Left lung (tissue), 10 donors: Measurements from ENCODE around the gene TMEM80. TPM values are rescaled to one million over a fixed set of nuclear protein-coding genes. Genes with fewer than 3 reads are reported as not detected.

Experiments
- ATAC-seq: fragments of 200-7000 bp; cut with Tn5 transposase; one replicate; pipeline ENCODE4 v1.9.1; 2020; ENCODE audit warnings: moderate library complexity
- DNase-seq, 4 donors: peaks; one replicate each; pipeline ENCODE4 v3.0.0-alpha.2; 2013 to 2020
- H3K27ac ChIP-seq, 2 donors: fragments of 200-600 bp; sonication (generic) in 1 of 2; one replicate each; pipeline versions ENCODE4 v1.5.0 to v1.8.0; 2020 to 2021
- H3K27me3 ChIP-seq, 2 donors: fragments of 200-600 bp; sonication (generic) in 1 of 2; one replicate each; pipeline versions ENCODE4 v1.5.0 to v1.8.0; 2020 to 2021
- H3K36me3 ChIP-seq, 2 donors: fragments of 200-600 bp; sonication (generic) in 1 of 2; one replicate each; pipeline versions ENCODE4 v1.5.0 to v1.8.0; 2020 to 2021
- H3K4me1 ChIP-seq, 2 donors: fragments of 200-600 bp; one replicate each; pipeline ENCODE4 v1.8.0; 2021
- H3K4me3 ChIP-seq, 2 donors: fragments of 200-600 bp; sonication (generic) in 1 of 2; one replicate each; pipeline versions ENCODE4 v1.5.0 to v1.8.0; 2020 to 2021; ENCODE audit warnings: mild to moderate bottlenecking in 1 of 2
- H3K9me3 ChIP-seq, 2 donors: fragments of 200-600 bp; sonication (generic) in 1 of 2; one replicate each; pipeline versions ENCODE4 v1.5.0 to v1.8.0; 2020 to 2021
- CTCF ChIP-seq, 2 donors: fragments of 200-600 bp; sonication (generic) in 1 of 2; IDR thresholded peaks; one replicate each; pipeline versions ENCODE4 v1.5.0 to v1.8.0; 2021; ENCODE audit warnings: antibody characterized with exemption in 2 of 2
- intact Hi-C, 2 donors: fragments of 100-400 bp; cut with DNase I; formaldehyde crosslinking; loops; one replicate each; pipeline versions ENCODE4 v1.11.2 to v1.14.2; 2022
- polyA plus RNA-seq, 6 donors: library from polyadenylated mRNA; unstranded; fragments of 120-200 nt; gene quantifications; one replicate each; pipeline ENCODE4 v1.2.1, GENCODE V29; 2013; ENCODE audit not compliant: insufficient read length in 6 of 6
- total RNA-seq, 2 donors: library from RNA; stranded (reverse); fragmentation: NEBNext Ultra II Directional; extraction: Animal tissue kit (Norgen Biotek cat#: 25700); gene quantifications; one replicate each; pipeline ENCODE4 v1.2.1, GENCODE V29; 2021
- donor health status: DM: no; HTN: yes; CAD: no.
- donor health status: DM: no; HTN: no; CAD: no.

TMEM80 gene
- total and polyA plus RNA-seq, 8 donors, result 23.6 to 34.5 (median 30.4) TPM

- no peak overlapping the region for H3K4me3 ChIP-seq
- peaks cover 0 to 60% of the 10 kb centered on the region in 2 donors for H3K36me3 ChIP-seq
- no peak for TF ChIP-seq CTCF (IDR thresholded peaks at IDR 0.05)
- H3K9me3 ChIP-seq, result no peaks in the 10 kb centered on the region
- peak in 2 of 4 donors; percentile 41 to 64 for DNase-seq
- peaks cover 0 to 8% of the 10 kb centered on the region in 2 donors for H3K4me1 ChIP-seq
- no peak for ATAC-seq
- H3K27me3 ChIP-seq, result no peaks in the 10 kb centered on the region
- no peak overlapping the region for H3K27ac ChIP-seq
- intact Hi-C loops, result no loop called here
These were observed 30.4 kb upstream of the TMEM80 start for GRCh38 chr11:665062-665703.

GRCh38 chr11:665704-666281 lies 29.8 kb upstream of the TMEM80 start:
- no peaks in the 10 kb centered on the region for H3K9me3 ChIP-seq
- intact Hi-C loops, result no loop called here
- DNase-seq (no peak), ATAC-seq (peak; percentile 60)
- H3K27ac ChIP-seq, result no peak overlapping the region
- TF ChIP-seq CTCF (IDR thresholded peaks at IDR 0.05), result no peak
- H3K36me3 ChIP-seq, result peaks cover 0 to 57% of the 10 kb centered on the region in 2 donors
- peaks cover 0 to 8% of the 10 kb centered on the region in 2 donors for H3K4me1 ChIP-seq
- H3K27me3 ChIP-seq, result no peaks in the 10 kb centered on the region
- H3K4me3 ChIP-seq, result no peak overlapping the region

GRCh38 chr11:673866-674265 lies 21.8 kb upstream of the TMEM80 start:
- no peaks in the 10 kb centered on the region for H3K9me3 ChIP-seq
- ATAC-seq (no peak), DNase-seq (no peak)
- intact Hi-C loops, result no loop called here
- no peaks in the 10 kb centered on the region for H3K4me1 ChIP-seq
- H3K4me3 ChIP-seq, result no peak overlapping the region
- no peak overlapping the region for H3K27ac ChIP-seq
- peaks cover 0 to 79% of the 10 kb centered on the region in 2 donors for H3K36me3 ChIP-seq
- no peak for TF ChIP-seq CTCF (IDR thresholded peaks at IDR 0.05)
- no peaks in the 10 kb centered on the region for H3K27me3 ChIP-seq

- no peak overlapping the region for H3K27ac ChIP-seq
- H3K36me3 ChIP-seq, result peaks cover 0 to 79% of the 10 kb centered on the region in 2 donors
- ATAC-seq (no peak), DNase-seq (no peak)
- H3K4me1 ChIP-seq, result no peaks in the 10 kb centered on the region
- H3K4me3 ChIP-seq, result no peak overlapping the region
- no peaks in the 10 kb centered on the region for H3K27me3 ChIP-seq
- no peak for TF ChIP-seq CTCF (IDR thresholded peaks at IDR 0.05)
- H3K9me3 ChIP-seq, result no peaks in the 10 kb centered on the region
- intact Hi-C loops, result no loop called here
These were observed 21.2 kb upstream of the TMEM80 start for GRCh38 chr11:674406-674805.

- Histone ChIP-seq H3K9me3 (no peaks in the 10 kb centered on the region), H3K4me1 (no peaks in the 10 kb centered on the region), H3K27ac (no peak overlapping the region), H3K36me3 (peaks cover 0 to 87% of the 10 kb centered on the region in 2 donors), H3K4me3 (no peak overlapping the region), H3K27me3 (no peaks in the 10 kb centered on the region)
- DNase-seq (no peak), ATAC-seq (no peak)
- intact Hi-C loops, result no loop called here
- TF ChIP-seq CTCF (IDR thresholded peaks at IDR 0.05), result no peak
These were observed 17.3 kb upstream of the TMEM80 start for GRCh38 chr11:678297-678696.
